ENCODE measurements around the gene LRRC71. TPM values are rescaled to one million over a fixed set of nuclear protein-coding genes. Genes with fewer than 3 reads are reported as not detected.

LRRC71 gene
- total and polyA plus RNA-seq, 2 experiments from 2014 or later = 0.24 TPM; not detected in 1

- H3K4me2 ChIP-seq = no peak overlapping the region
- no peaks in the 10 kb centered on the region for H3K9me2 ChIP-seq (ENCODE audit: insufficient read depth)
- TF ChIP-seq POLR2AphosphoS5 (IDR thresholded peaks at IDR 0.05; ENCODE audit: low read depth) (no peak), ZNF331 (CRISPR knock-in tag; IDR thresholded peaks at IDR 0.05; ENCODE audit: low read depth) (no peak), EZH2phosphoT487 (IDR thresholded peaks at IDR 0.05; ENCODE audit: unreplicated experiment) (no peak), CREB1 (CRISPR knock-in tag; IDR thresholded peaks at IDR 0.05; ENCODE audit: low read depth) (no peak), CTCF (conservative IDR thresholded peaks at IDR 0.05; ENCODE audit: low read depth in 2 of 2) (no peak), ZNF114 (CRISPR knock-in tag; IDR thresholded peaks at IDR 0.05) (no peak), REST (IDR thresholded peaks at IDR 0.05; ENCODE audit: unreplicated experiment) (no peak), STAT1 (IDR thresholded peaks at IDR 0.05; ENCODE audit: unreplicated experiment) (no peak), NANOG (IDR thresholded peaks at IDR 0.05; ENCODE audit: borderline replicate concordance) (no peak), JUNB (IDR thresholded peaks at IDR 0.05; ENCODE audit: unreplicated experiment) (no peak), ETS1 (IDR thresholded peaks at IDR 0.05) (no peak), EZH2 (IDR thresholded peaks at IDR 0.05; ENCODE audit: low read depth, unreplicated experiment) (no peak)
- TF ChIP-seq, protein P1, sequence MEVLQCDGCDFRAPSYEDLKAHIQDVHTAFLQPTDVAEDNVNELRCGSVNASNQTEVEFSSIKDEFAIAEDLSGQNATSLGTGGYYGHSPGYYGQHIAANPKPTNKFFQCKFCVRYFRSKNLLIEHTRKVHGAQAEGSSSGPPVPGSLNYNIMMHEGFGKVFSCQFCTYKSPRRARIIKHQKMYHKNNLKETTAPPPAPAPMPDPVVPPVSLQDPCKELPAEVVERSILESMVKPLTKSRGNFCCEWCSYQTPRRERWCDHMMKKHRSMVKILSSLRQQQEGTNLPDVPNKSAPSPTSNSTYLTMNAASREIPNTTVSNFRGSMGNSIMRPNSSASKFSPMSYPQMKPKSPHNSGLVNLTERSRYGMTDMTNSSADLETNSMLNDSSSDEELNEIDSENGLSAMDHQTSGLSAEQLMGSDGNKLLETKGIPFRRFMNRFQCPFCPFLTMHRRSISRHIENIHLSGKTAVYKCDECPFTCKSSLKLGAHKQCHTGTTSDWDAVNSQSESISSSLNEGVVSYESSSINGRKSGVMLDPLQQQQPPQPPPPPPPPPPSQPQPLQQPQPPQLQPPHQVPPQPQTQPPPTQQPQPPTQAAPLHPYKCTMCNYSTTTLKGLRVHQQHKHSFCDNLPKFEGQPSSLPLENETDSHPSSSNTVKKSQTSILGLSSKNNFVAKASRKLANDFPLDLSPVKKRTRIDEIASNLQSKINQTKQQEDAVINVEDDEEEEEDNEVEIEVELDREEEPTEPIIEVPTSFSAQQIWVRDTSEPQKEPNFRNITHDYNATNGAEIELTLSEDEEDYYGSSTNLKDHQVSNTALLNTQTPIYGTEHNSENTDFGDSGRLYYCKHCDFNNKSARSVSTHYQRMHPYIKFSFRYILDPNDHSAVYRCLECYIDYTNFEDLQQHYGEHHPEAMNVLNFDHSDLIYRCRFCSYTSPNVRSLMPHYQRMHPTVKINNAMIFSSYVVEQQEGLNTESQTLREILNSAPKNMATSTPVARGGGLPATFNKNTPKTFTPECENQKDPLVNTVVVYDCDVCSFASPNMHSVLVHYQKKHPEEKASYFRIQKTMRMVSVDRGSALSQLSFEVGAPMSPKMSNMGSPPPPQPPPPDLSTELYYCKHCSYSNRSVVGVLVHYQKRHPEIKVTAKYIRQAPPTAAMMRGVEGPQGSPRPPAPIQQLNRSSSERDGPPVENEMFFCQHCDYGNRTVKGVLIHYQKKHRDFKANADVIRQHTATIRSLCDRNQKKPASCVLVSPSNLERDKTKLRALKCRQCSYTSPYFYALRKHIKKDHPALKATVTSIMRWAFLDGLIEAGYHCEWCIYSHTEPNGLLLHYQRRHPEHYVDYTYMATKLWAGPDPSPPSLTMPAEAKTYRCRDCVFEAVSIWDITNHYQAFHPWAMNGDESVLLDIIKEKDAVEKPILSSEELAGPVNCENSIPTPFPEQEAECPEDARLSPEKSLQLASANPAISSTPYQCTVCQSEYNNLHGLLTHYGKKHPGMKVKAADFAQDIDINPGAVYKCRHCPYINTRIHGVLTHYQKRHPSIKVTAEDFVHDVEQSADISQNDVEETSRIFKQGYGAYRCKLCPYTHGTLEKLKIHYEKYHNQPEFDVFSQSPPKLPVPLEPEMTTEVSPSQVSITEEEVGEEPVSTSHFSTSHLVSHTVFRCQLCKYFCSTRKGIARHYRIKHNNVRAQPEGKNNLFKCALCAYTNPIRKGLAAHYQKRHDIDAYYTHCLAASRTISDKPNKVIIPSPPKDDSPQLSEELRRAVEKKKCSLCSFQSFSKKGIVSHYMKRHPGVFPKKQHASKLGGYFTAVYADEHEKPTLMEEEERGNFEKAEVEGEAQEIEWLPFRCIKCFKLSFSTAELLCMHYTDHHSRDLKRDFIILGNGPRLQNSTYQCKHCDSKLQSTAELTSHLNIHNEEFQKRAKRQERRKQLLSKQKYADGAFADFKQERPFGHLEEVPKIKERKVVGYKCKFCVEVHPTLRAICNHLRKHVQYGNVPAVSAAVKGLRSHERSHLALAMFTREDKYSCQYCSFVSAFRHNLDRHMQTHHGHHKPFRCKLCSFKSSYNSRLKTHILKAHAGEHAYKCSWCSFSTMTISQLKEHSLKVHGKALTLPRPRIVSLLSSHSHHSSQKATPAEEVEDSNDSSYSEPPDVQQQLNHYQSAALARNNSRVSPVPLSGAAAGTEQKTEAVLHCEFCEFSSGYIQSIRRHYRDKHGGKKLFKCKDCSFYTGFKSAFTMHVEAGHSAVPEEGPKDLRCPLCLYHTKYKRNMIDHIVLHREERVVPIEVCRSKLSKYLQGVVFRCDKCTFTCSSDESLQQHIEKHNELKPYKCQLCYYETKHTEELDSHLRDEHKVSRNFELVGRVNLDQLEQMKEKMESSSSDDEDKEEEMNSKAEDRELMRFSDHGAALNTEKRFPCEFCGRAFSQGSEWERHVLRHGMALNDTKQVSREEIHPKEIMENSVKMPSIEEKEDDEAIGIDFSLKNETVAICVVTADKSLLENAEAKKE (CRISPR knock-in tag; IDR thresholded peaks at IDR 0.05) = no peak
- H3K4me3 ChIP-seq = no peak overlapping the region
- H2AFZ ChIP-seq = no peak overlapping the region
- Mint-ChIP-seq H3K9me3 (no peaks in the 10 kb centered on the region), H3K36me3 (ENCODE audit: low read depth) (no peaks in the 10 kb centered on the region), H3K4me1 (peaks cover 34% of the 10 kb centered on the region), H3K4me3 (no peak overlapping the region), H3K27ac (no peak overlapping the region), H3K27me3 (ENCODE audit: insufficient read depth, low read depth, poor library complexity) (peaks cover 18% of the 10 kb centered on the region)
- DNase-seq (ENCODE audit: low spot score) (no peak), ATAC-seq (no peak)
- no peak overlapping the region for H3K27ac ChIP-seq (ENCODE audit: low read depth)
- H3K36me3 ChIP-seq (ENCODE audit: insufficient read depth) = no peaks in the 10 kb centered on the region
- H3K4me1 ChIP-seq (ENCODE audit: insufficient read depth) = peaks cover 9% of the 10 kb centered on the region; the same call in 1 of the 2 replicates
- H3K27me3 ChIP-seq (ENCODE audit: insufficient read depth) = peaks cover 40% of the 10 kb centered on the region
- no peaks in the 10 kb centered on the region for H3K79me2 ChIP-seq (replicated peaks; ENCODE audit: insufficient read depth)
- H4K20me1 ChIP-seq (replicated peaks; ENCODE audit: insufficient read depth) = no peaks in the 10 kb centered on the region
- H3F3A ChIP-seq (replicated peaks; ENCODE audit: low read depth) = 0 out of 2 replicates have a peak, but pooled peaks cover 3% of the 10 kb centered on the region
Observed at GRCh38 chr1:156880473-156880872, 40.0 kb upstream of the LRRC71 start.

All from GM23338 (cell line).